Measurements from ENCODE around the gene JDP2.

Gene JDP2

DNA sequence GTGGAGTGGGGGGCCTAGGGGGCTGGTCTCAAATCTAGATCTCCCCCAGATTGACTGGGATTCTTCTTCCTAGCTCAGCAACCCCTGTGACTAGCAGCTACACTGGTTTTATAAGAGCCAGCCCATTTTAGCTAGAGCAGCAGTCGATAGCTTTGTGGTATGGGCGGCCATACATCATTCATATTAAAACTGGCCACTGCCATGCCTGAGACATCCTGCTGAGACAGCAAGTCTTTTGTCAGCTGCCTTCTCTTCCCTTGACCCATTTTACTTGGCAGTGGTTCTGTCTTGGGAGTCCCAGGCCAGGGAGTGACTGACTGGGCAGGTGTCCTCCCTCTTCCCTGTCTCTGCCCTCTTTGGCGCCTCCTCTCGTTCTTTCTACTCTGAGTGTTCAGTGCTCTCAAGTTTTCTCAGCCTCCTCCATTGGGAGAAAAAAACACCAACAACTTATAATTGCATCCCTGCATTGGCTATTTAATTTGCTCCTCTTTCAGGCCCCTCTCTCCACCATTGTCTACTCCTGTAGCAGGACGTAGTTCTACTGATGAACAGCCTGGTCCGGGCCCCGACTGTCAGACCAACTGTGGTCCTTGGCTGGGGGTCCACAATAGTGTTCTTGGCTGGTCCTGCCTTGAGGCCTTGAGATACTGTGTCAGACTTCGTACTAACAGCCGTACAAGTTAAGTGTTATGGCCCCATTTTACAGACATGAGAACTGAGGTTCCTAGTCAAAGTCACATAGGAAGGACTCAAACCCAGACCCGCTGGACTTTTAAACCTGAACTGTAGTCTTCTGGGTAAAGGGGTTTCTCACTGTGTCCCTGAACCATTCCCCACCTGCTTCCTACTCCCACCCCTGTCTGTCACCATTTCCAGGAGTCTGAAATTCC, 18.3 kb upstream of the JDP2 start:
- no peak for DNase-seq (ENCODE audit: low spot score)

DNA sequence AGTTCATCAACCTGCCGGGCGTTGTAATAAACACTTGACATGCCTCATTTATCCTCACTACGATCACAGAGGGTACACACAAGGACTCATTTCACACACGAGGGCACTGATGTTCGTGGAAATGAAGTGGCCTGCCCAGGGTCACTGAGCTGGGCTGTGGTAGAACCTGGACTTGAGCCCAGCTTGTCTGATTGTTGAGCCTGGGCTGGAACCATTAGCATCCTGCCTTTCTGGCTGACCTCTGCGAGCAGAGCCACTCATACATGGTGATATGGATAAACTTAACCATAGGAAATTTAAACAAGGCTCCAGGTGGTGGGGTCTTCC, 16.6 kb upstream of the JDP2 start:
- DNase-seq (ENCODE audit: low spot score): no peak

DNA sequence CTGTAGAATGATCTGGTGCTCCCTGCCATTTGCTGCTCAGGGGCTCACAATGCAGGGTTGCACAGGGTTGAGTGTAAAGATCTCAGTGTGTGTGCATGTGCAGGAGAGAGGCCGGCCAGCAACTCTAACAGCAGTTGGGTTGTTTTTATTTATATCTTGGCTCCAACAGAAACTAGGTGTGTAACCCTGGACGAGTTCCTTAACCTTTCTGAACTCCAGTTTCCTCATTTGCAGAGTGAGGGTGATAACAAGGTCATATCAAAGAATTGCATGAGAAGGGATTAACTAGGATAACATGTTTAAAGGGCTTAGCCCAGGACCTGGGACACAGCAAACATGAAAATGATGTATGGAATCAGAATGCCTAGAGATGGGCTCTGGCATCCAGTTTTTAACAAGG, 14.8 kb upstream of the JDP2 start:
- no peak for DNase-seq (ENCODE audit: low spot score)

DNA sequence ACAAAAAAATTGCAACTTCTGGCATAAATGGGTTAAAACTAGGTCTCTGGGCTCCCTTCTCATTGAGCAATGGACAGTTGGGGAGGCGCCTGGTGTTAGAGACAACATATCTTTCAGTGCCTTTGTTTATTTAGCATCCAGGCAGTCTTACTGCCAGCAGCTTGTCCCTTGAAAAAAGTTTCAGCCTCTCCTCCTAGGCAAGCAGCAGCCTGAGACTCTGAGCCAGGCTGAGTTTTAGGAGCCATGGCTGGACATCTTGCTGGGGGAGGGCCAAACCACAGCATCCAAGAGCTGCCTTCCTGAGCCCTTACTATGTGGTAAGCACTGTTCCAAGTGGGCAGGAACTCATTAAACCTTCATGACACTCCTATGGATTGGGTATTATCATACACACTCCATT, 10.1 kb upstream of the JDP2 start:
- DNase-seq (ENCODE audit: low spot score): no peak

DNA sequence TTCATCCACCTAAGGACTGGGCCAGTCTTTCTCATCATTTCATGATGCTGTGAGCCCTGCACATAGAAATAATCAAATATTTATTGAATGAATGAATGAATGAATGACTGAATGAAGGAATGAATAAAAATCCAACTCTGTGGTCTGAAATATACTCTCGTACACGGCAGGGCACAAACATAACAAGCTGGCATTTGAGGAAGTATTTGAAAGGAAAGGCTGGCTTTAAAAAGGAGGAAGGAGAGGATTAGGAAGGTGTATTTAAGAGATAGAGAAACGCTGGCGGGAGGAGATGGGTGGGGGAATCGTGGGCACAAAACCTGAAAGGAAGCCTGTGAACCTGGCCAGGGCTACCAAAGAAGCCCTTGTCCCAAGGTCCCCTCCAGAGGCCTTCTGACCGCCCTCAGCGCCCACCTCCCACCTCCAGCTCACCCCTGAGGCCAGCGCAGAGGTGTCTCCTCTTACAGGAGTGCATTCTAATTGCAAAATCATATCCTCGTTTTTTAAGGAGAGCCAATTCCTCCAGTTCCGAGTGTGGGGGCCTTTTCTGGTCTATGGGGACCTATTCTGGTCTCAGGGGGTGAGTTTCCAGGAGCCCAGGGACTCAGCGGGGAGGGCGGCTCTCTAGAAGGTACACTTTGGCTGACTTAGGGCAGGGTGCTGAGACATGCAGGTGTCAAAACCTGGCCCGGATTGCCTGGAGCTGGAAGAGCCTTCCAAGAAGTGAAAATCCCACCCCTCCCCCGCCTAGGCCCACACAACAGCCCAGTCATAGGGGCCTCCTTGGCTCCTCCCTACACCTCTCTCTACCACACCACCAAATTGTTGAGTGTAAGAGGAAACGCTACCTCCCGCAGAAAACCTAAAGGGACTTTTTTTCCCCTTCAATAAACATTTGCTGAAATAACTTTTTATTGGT, 8.7 kb upstream of the JDP2 start:
- peak; percentile 38 for DNase-seq (ENCODE audit: low spot score)

DNA sequence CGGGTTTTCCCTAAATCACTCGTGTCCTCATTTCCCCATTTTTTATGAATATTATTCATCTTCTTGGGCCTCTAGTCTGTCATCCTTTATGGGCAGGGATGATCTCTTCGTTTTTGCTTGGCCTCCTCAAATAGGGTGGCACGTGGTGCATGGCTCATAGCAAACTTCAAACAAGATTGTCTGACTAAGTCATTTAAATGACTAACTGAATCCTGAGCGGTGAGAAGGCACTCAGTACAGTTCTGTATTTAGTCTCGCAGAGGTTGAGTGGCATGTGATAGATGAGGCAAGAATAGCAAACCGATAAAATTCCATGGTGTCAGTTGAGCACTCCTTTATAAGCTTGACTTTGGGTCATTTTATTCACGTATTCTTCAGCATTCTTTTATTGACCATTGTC, 5.7 kb upstream of the JDP2 start:
- DNase-seq (ENCODE audit: low spot score): no peak

DNA sequence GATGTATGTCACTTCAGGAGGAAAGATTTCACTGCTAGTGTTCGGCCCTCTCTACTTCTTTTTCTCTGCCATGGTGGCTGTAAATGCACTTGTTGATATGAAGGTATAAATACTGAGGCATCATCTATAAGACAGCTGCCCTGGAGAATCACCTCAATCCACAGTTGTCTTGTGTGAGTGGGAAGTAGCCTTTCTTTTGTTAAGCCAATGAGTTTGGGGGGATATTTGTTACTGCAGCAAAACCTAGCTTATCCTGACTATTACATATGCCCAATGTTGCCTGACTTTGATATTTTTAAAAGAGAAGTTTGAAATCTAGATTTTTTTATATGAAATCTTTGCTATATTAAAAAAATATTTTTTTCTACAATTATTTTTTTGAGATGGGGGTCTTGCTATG, 3.3 kb upstream of the JDP2 start:
- DNase-seq (ENCODE audit: low spot score): no peak

DNA sequence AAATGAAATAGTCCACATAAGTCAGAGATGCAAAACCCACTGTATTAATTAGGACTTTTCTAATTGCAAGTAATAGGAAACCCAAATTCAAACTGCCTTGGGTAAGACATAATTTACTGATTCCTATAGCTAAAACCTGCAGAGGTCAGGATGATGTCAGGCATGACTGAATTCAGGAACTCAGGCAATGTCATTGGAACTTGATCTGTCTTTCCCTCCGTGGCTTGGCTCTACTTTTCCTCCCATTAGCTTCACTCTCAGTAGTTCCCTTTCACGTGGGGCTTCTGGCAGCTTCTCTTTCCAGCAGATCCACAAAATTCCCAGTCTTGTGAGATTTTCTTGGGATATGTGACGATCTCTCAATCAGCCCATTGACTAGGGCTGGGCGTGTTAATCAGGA, 2.4 kb upstream of the JDP2 start:
- DNase-seq (ENCODE audit: low spot score): no peak

DNA sequence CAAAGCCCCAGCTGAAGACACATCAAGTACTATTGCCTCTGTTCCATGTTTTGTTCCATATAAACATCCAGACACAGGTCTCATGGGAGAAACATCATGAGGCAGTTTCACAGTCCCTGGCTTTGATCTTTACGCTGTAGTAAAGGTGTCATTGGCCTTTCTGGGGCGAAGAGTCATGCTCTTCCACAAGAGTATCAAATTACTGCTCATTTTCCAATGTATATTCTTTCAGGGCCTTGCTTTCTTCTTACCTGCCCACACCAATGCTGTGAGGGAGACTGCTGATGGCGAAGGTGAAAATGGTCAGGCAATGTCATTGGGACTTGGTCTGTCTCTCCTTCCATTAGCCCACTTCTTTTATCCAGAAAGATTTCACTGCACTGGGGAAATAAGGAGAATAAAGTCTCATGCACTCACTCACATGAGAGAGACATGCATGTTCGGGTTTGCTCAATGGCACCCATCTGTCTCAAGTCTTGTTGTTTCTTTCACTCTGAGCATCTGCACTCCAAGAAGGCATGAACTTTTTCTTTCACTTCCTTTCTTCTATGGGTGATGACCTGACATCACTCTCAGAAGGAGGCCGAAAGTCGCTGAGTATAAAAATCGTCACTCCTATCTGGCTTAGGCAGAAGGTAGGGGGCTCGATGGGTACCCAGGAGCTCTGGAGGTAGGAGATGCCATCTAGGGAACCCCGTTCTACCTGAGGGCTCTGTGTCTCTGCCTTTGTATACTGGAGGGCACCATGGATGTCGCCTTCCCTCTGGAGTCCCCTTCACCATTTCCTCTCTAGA, 1.3 kb upstream of the JDP2 start:
- DNase-seq (ENCODE audit: low spot score): no peak

DNA sequence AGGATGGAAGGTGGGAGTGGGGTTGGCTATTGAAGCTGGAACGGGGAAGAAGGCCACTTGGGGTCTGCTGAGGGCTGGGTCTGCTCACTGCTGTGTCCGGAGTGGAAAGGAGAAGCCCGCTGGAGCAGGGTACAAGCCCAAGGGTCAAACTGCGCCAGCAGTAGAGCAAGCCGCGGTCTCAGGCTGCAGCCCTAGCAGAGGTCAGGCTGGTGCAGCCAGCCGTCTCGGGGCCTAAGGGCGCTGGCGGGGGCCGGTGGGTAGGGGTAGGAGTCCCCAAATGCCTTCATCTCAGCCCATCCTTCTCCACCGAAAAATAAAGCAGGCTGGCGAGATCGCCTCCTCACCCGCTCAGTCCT, 718 bp upstream of the JDP2 start:
- no peak for DNase-seq (ENCODE audit: low spot score)

DNA sequence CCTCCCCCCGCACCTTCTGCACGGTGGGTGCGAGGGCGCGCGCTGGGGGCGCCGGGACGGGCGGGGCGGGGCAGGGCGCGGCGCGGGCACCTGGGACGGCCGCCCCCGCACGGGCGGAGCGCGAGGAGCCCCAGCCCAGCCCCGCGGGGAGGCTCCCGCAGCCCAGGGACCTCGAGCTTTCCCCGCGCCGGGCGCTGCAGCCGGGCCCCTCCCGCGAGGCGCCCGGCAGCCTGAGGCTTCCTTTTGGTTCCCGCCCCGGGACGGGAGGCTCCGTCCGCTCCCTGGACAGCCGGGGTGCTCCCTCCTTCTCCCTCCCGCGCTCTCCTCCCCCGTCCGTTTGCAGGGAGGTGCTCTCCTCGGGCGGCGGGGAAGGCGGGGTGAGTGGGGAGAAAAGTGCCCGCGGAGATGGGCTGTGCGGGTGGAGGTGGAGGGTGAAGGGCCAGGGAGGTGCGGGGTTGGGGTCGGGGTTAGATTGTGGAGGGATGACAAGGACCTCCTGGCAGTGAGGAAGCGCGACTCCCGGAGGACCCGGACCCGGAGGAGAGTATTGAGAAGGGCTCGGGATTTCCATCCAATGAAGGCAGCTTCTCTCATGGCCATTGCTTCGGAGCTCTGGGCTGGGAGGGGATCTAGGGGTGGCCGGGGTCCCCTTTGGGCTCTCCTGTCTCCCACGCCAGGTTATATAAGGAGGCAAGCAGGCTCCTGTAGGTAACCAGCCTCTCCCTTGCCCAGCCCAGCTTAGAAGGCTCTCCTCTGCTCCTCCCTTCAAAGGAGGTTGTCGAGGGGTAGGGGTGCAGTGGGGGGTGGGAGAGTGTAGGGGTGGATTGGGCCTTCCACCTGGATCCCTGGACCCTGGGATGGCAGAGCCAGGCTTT, 645 bp downstream of the JDP2 start:
- no peak for DNase-seq (ENCODE audit: low spot score)

DNA sequence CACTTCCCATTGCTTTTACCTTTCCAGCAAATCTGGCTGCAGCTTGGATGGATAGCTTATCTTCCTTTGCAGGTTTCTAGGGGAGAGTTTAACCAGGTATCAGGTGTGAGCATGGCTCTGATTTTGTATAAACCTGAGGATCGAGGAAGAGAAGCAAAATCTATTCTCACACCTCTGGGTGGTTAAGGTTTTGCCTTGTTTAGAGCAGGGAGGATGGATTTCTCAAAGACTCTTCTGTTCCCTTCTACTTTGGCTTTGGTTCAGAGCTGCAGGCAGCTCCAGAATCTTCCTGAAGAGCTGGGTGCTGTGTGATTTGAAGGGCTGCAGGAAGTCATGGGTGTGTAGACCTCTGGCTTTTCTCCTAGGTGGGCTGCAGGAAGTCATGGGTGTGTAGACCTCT, 1.7 kb downstream of the JDP2 start:
- no peak for DNase-seq (ENCODE audit: low spot score)

DNA sequence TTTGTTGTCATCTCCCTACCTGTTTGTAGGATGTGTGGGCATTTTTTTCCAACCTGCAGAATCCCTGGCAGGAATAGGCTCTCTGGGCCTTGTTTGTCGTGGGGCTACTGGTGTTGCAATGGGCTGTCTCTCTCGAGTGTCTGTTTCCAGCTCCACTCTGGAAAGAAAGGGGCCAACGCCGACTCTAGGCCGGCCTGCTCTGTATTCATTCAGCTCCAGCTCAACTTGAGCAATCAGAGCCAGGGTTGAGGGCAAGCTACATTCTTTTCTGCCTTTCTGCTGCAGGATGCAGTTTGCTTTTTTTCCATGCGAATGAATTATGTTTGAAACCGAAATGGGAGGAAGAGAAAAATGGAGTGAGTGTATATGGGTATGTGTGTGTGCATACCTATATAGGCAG, 2.3 kb downstream of the JDP2 start:
- no peak for DNase-seq (ENCODE audit: low spot score)

DNA sequence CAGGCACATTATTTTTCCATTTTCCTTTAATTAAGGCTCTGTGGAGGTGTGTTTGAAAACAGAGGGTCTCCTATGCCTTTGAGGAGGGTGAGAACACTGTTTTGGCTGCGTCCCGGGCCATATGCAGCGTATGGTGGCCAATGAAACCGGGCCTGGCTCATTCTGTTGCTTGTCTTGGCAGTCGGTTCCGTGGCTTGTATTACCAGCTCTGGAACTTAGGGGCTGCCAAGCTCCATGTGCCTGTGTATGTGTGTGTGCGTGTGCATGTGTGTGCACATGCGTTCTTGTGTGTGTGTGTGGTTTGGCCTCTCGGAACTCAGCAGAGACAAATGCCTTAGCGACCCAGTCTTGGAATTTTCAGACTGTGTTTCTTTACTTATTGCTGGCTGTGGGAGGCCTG, 2.7 kb downstream of the JDP2 start:
- no peak for DNase-seq (ENCODE audit: low spot score)

DNA sequence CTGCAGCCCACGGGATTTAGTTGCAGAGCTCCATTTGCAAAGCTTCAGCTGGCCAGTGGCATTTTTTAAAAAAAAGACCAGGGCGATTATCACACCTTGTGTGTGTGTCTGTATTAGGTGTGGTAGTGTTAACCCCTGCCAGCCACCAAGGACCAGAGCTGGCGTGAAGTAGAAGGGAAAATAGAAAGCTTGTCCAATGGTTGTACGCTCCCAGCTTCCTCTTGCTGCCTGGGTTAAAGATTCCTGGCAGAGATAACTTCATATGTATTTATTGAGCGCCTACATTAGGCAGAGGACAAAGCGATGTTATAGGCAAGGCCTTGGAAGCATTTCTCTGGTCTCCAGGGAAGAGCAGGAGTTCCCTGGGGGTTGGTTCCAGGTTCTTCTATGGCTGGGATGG, 3.2 kb downstream of the JDP2 start:
- no peak for DNase-seq (ENCODE audit: low spot score)

DNA sequence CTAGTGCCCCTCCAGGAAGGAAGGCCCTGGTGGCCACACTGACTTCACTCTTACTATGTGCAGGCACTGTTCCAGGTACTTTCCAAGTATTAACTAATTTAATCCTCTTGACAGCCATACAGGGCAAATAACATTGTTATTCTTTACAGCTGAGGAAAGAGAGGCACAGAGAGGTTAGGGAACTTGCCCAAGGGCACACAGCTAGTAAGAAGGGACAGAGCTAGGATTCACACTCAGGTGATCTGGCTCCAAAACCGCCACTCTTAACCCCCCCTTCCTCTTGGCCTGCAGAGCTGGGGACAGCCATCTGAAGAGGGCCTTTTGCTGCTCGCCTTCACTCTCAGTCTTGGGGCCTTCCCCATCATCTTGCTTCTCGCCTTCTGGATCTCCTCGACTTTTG, 4.0 kb downstream of the JDP2 start:
- DNase-seq (ENCODE audit: low spot score): no peak

DNA sequence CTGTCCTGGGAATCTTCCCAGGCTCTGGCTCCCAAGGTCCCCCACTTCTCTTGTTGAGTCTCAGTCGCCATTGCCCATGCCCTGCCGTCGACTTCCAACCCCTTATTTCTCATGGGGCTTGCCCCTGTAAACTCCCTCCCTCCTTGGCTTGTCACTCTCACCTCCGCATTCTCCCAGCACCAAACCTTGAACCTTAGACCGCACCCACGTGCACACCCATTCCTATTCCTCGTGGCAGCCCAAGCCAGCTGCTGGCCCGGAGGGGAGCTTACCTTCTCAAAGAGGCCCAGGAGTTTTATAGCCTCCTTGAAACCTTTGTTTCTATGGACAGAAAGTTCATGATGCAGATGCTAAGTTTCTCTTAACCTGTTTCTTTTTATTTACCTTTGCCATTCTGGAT, 4.6 kb downstream of the JDP2 start:
- DNase-seq (ENCODE audit: low spot score): no peak

DNA sequence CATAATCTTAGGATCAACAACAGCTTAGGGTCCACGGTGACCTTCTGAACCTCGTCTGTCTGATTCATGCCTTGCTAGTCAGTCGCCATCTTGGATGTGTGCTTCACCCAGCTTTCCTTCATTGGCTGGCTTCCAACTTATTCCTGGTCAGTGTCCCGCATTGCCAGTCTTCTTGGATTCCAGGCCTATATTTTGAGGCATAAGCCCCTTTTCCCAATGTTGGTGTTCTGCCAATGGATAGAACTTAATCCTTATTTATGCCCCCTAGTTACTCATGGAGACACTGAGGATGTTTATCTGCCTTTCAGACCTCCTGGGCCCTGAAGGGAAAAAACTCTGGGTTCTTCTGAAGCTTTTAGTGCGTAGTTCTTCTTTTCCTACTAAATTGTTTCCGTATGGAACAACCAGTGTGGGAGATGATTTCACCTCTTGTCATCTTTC, 5.8 kb downstream of the JDP2 start:
- DNase-seq (ENCODE audit: low spot score): no peak

DNA sequence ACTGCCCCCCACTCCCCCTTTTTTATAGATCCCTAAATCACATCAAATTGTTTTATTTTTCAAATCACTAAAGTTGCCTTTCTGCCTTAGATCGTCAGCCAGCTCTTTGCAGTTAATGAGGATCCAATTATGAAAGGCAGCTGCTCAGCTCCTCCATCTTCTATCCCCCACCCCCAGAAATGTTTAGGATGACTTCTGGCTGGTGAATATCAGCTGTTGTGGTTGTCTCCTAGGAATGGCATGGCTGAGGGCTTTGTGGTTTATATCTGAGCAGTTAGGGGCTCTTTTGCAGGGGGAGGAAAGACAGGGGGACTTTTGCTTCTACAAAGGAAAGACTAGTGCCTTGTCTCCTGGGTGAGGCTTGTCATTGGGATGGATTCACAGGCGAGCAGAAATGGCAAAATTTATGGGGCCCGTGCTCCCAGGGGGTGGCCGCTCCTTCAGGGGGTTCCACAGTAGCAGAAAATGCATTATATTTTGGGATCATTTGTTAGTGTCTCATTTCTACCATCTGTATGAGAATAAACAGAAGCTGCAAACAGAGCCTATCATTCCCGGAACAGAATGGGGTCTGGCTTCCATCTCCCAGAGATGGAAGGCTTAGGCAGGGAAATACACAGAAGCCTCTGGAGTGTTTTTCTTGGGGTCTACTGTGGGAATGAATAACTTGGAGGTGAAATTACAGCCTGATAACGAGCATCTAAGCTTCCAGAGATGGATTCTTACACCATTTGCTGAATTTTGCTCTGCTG, 6.5 kb downstream of the JDP2 start:
- no peak for DNase-seq (ENCODE audit: low spot score)

DNA sequence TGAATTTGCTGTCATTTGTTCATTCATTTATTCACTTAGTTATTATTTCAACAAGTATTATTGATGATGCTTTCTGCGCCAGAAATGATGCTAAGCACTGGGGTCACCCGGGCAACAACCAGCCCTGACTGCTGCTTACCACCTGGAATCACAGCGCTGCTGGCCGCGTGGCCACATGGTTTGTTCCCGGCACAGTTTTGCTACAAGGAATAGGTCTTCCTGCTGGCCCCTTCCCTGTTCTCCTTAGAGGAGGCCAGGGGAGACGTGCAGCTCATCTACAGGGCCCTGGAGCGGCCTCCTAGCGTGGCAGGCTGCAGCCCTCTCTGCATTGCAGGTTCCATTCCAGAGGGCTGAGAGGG, 7.0 kb downstream of the JDP2 start:
- DNase-seq (ENCODE audit: low spot score): no peak

DNA sequence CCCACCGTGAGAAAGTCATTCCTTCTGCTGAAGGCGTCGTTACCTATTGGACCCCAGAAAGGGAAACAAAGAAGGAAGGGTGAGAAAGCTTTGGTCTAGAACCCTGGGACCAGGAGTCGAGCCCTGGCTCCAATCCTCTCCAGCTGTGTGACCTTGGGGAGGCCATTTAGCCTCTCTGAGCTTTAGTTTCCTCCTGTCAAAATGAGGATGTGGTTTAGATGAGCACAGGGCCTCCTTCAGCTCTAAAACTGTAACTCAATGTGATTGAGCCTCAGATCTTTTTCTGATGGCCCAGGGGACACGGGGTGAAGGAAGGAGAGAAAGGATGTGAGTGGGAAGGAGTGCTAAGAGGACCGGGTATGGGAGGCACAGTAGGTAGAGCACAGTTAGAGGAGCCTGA, 7.7 kb downstream of the JDP2 start:
- no peak for DNase-seq (ENCODE audit: low spot score)
